GM12872 (cell line): Measurements from ENCODE around the gene STAC2.

ENCODE experiments used
- CTCF ChIP-seq: IDR thresholded peaks from 3 replicates; pipeline ENCODE4 v1.5.1; 2011; ENCODE audit warnings: low read depth, mild to moderate bottlenecking, low read length, moderate library complexity; ENCODE audit not compliant: insufficient read depth

STAC2 gene

GRCh38 chr17:39177256-39177655, 48.5 kb downstream of the STAC2 start:
- no peak for TF ChIP-seq CTCF

- no peak for TF ChIP-seq CTCF
Measured at GRCh38 chr17:39175695-39176093, 50.1 kb downstream of the STAC2 start.

- peak; percentile 95 for TF ChIP-seq CTCF
Measured at GRCh38 chr17:39174920-39175694, 50.6 kb downstream of the STAC2 start.

GRCh38 chr17:39173526-39174274, 52.0 kb downstream of the STAC2 start:
- TF ChIP-seq CTCF: no peak

GRCh38 chr17:39173080-39173479, 52.7 kb downstream of the STAC2 start:
- TF ChIP-seq CTCF: no peak

- no peak for TF ChIP-seq CTCF
Measured at GRCh38 chr17:39171933-39172332, 53.8 kb downstream of the STAC2 start.

- TF ChIP-seq CTCF: no peak
Measured at GRCh38 chr17:39170558-39170957, 55.2 kb downstream of the STAC2 start.
